ENCODE results near the gene ZNF197.

Gene ZNF197

GRCh38 chr3:44649709-44650108 lies 24.9 kb downstream of the ZNF197 start:
- H2BK120ac ChIP-seq (ENCODE audit: low read depth, low read length), result no peak overlapping the region
- 100% methylated on average over 1 of the region's 1 CpG for WGBS (ENCODE audit: extremely low coverage, insufficient coverage, low lambda C conversion rate)
- peaks cover 11% of the 10 kb centered on the region for H3K79me1 ChIP-seq (ENCODE audit: low read length)
- H4K5ac ChIP-seq (ENCODE audit: low read length), result no peak overlapping the region
- no peak overlapping the region for H2BK5ac ChIP-seq (ENCODE audit: low read length)
- H3K56ac ChIP-seq (ENCODE audit: low read length), result no peak overlapping the region
- H2BK15ac ChIP-seq (replicated peaks; ENCODE audit: low read depth), result no peak overlapping the region
- H3K9ac ChIP-seq (ENCODE audit: low read length), result no peak overlapping the region
- no peak overlapping the region for H3K4me3 ChIP-seq (ENCODE audit: low read length)
- no peak overlapping the region for H3K4ac ChIP-seq (ENCODE audit: low read depth, low read length)
- no peak for DNase-seq
- H3K23ac ChIP-seq (ENCODE audit: low read length), result no peak overlapping the region
- H3K79me2 ChIP-seq (ENCODE audit: control insufficient read depth, insufficient read depth, low read length), result peaks cover 9% of the 10 kb centered on the region
- H4K8ac ChIP-seq (ENCODE audit: low read depth, low read length), result no peak overlapping the region
- H3K27me3 ChIP-seq (ENCODE audit: insufficient read depth, low read length, poor library complexity), result no peaks in the 10 kb centered on the region
- no peak overlapping the region for H3K18ac ChIP-seq (ENCODE audit: low read length)
- H3K4me1 ChIP-seq (ENCODE audit: control insufficient read depth, low read depth, low read length), result no peaks in the 10 kb centered on the region
- no peak overlapping the region for H2AK5ac ChIP-seq (ENCODE audit: low read length)
- no peak overlapping the region for H3K4me2 ChIP-seq (ENCODE audit: low read length)
- H3K27ac ChIP-seq (ENCODE audit: low read depth, low read length), result no peak overlapping the region
- H3K36me3 ChIP-seq (ENCODE audit: control insufficient read depth, insufficient read depth, low read length), result peaks cover 11% of the 10 kb centered on the region

GRCh38 chr3:44654039-44654438 lies 29.2 kb downstream of the ZNF197 start:
- WGBS (ENCODE audit: extremely low coverage, insufficient coverage, low lambda C conversion rate), result no CpG with 5 or more reads among the region's 5 CpGs
- no peak overlapping the region for H3K27ac ChIP-seq (ENCODE audit: low read depth, low read length)
- peak; percentile 37 for DNase-seq

DNA sequence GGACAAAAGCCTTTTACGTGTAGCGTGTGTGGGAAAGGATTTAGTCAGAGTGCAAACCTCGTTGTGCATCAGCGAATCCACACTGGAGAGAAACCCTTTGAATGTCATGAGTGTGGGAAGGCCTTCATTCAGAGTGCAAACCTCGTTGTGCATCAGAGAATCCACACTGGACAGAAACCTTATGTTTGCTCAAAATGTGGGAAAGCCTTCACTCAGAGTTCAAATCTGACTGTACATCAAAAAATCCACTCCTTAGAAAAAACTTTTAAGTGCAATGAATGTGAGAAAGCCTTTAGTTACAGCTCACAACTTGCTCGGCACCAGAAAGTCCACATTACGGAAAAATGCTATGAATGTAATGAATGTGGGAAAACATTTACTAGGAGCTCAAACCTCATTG lies 34.2 kb downstream of the ZNF197 start:
- H2AK5ac ChIP-seq (ENCODE audit: low read length), result no peak overlapping the region
- no peak overlapping the region for H3K4ac ChIP-seq (ENCODE audit: low read depth, low read length)
- H3K9ac ChIP-seq (ENCODE audit: low read length), result no peak overlapping the region
- no peaks in the 10 kb centered on the region for H3K4me1 ChIP-seq (ENCODE audit: control insufficient read depth, low read depth, low read length)
- H3K27ac ChIP-seq (ENCODE audit: low read depth, low read length), result no peak overlapping the region
- no peak overlapping the region for H4K5ac ChIP-seq (ENCODE audit: low read length)
- no peak overlapping the region for H3K23ac ChIP-seq (ENCODE audit: low read length)
- H3K56ac ChIP-seq (ENCODE audit: low read length), result no peak overlapping the region
- H3K4me3 ChIP-seq (ENCODE audit: low read length), result no peak overlapping the region
- no peaks in the 10 kb centered on the region for H3K27me3 ChIP-seq (ENCODE audit: insufficient read depth, low read length, poor library complexity)
- no peak overlapping the region for H2BK15ac ChIP-seq (replicated peaks; ENCODE audit: low read depth)
- WGBS (ENCODE audit: extremely low coverage, insufficient coverage, low lambda C conversion rate), result no CpG with 5 or more reads among the region's 7 CpGs
- H3K18ac ChIP-seq (ENCODE audit: low read length), result no peak overlapping the region
- H4K8ac ChIP-seq (ENCODE audit: low read depth, low read length), result no peak overlapping the region
- DNase-seq, result no peak
- H3K79me1 ChIP-seq (ENCODE audit: low read length), result peaks cover 3% of the 10 kb centered on the region
- H3K4me2 ChIP-seq (ENCODE audit: low read length), result no peak overlapping the region
- peaks cover 22% of the 10 kb centered on the region for H3K36me3 ChIP-seq (ENCODE audit: control insufficient read depth, insufficient read depth, low read length)
- no peaks in the 10 kb centered on the region for H3K79me2 ChIP-seq (ENCODE audit: control insufficient read depth, insufficient read depth, low read length)
- H2BK120ac ChIP-seq (ENCODE audit: low read depth, low read length), result no peak overlapping the region
- no peak overlapping the region for H2BK5ac ChIP-seq (ENCODE audit: low read length)

More at GRCh38 chr3:44654039-44654438, 29.2 kb downstream of the ZNF197 start:
- Histone ChIP-seq H2BK120ac (ENCODE audit: low read depth, low read length) (no peak overlapping the region), H3K79me2 (ENCODE audit: control insufficient read depth, insufficient read depth, low read length) (peaks cover 4% of the 10 kb centered on the region), H3K4me2 (ENCODE audit: low read length) (no peak overlapping the region), H3K36me3 (ENCODE audit: control insufficient read depth, insufficient read depth, low read length) (peaks cover 24% of the 10 kb centered on the region), H2AK5ac (ENCODE audit: low read length) (no peak overlapping the region), H3K27me3 (ENCODE audit: insufficient read depth, low read length, poor library complexity) (no peaks in the 10 kb centered on the region), H3K56ac (ENCODE audit: low read length) (no peak overlapping the region), H3K9ac (ENCODE audit: low read length) (no peak overlapping the region), H2BK15ac (replicated peaks; ENCODE audit: low read depth) (no peak overlapping the region), H3K4me3 (ENCODE audit: low read length) (no peak overlapping the region), H3K18ac (ENCODE audit: low read length) (no peak overlapping the region), H2BK5ac (ENCODE audit: low read length) (no peak overlapping the region), H3K23ac (ENCODE audit: low read length) (no peak overlapping the region), H4K5ac (ENCODE audit: low read length) (no peak overlapping the region), H3K79me1 (ENCODE audit: low read length) (peaks cover 8% of the 10 kb centered on the region), H3K4me1 (ENCODE audit: control insufficient read depth, low read depth, low read length) (no peaks in the 10 kb centered on the region), H3K4ac (ENCODE audit: low read depth, low read length) (no peak overlapping the region), H4K8ac (ENCODE audit: low read depth, low read length) (no peak overlapping the region)

DNA sequence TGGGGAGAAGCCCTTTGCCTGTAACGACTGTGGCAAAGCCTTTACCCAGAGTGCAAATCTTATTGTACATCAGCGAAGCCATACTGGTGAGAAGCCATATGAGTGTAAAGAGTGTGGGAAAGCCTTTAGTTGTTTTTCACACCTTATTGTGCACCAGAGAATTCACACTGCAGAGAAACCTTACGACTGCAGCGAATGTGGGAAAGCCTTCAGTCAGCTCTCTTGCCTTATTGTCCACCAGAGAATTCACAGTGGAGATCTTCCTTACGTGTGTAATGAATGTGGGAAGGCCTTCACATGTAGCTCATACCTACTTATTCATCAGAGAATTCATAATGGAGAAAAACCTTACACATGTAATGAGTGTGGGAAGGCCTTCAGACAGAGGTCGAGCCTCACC lies 34.6 kb downstream of the ZNF197 start:
- Histone ChIP-seq H2BK120ac (ENCODE audit: low read depth, low read length) (no peak overlapping the region), H4K8ac (ENCODE audit: low read depth, low read length) (no peak overlapping the region), H3K4ac (ENCODE audit: low read depth, low read length) (no peak overlapping the region), H3K27ac (ENCODE audit: low read depth, low read length) (no peak overlapping the region), H2AK5ac (ENCODE audit: low read length) (no peak overlapping the region), H3K27me3 (ENCODE audit: insufficient read depth, low read length, poor library complexity) (no peaks in the 10 kb centered on the region), H3K79me2 (ENCODE audit: control insufficient read depth, insufficient read depth, low read length) (no peaks in the 10 kb centered on the region), H3K4me3 (ENCODE audit: low read length) (no peak overlapping the region), H4K5ac (ENCODE audit: low read length) (no peak overlapping the region), H3K4me1 (ENCODE audit: control insufficient read depth, low read depth, low read length) (no peaks in the 10 kb centered on the region), H2BK15ac (replicated peaks; ENCODE audit: low read depth) (no peak overlapping the region), H3K9ac (ENCODE audit: low read length) (no peak overlapping the region), H3K18ac (ENCODE audit: low read length) (no peak overlapping the region), H3K4me2 (ENCODE audit: low read length) (no peak overlapping the region), H3K36me3 (ENCODE audit: control insufficient read depth, insufficient read depth, low read length) (peaks cover 19% of the 10 kb centered on the region), H3K79me1 (ENCODE audit: low read length) (peaks cover 1% of the 10 kb centered on the region), H3K23ac (ENCODE audit: low read length) (no peak overlapping the region), H2BK5ac (ENCODE audit: low read length) (no peak overlapping the region), H3K56ac (ENCODE audit: low read length) (no peak overlapping the region)
- DNase-seq, result no peak
- no CpG with 5 or more reads among the region's 6 CpGs for WGBS (ENCODE audit: extremely low coverage, insufficient coverage, low lambda C conversion rate)

- Histone ChIP-seq H3K4ac (ENCODE audit: low read depth, low read length) (no peak overlapping the region), H2BK5ac (ENCODE audit: low read length) (no peak overlapping the region), H3K27ac (ENCODE audit: low read depth, low read length) (no peak overlapping the region), H2BK15ac (replicated peaks; ENCODE audit: low read depth) (no peak overlapping the region), H3K9ac (ENCODE audit: low read length) (no peak overlapping the region), H2AK5ac (ENCODE audit: low read length) (no peak overlapping the region), H3K23ac (ENCODE audit: low read length) (no peak overlapping the region), H3K4me1 (ENCODE audit: control insufficient read depth, low read depth, low read length) (no peaks in the 10 kb centered on the region), H4K8ac (ENCODE audit: low read depth, low read length) (no peak overlapping the region), H3K79me1 (ENCODE audit: low read length) (peaks cover 1% of the 10 kb centered on the region), H3K79me2 (ENCODE audit: control insufficient read depth, insufficient read depth, low read length) (no peaks in the 10 kb centered on the region), H3K4me3 (ENCODE audit: low read length) (no peak overlapping the region), H4K5ac (ENCODE audit: low read length) (no peak overlapping the region), H3K56ac (ENCODE audit: low read length) (no peak overlapping the region), H2BK120ac (ENCODE audit: low read depth, low read length) (no peak overlapping the region), H3K36me3 (ENCODE audit: control insufficient read depth, insufficient read depth, low read length) (peaks cover 19% of the 10 kb centered on the region), H3K18ac (ENCODE audit: low read length) (no peak overlapping the region), H3K27me3 (ENCODE audit: insufficient read depth, low read length, poor library complexity) (no peaks in the 10 kb centered on the region), H3K4me2 (ENCODE audit: low read length) (no peak overlapping the region)
- WGBS (ENCODE audit: extremely low coverage, insufficient coverage, low lambda C conversion rate), result no CpG with 5 or more reads among the region's 2 CpGs
- DNase-seq, result peak; percentile 19
These were observed 36.4 kb downstream of the ZNF197 start for GRCh38 chr3:44661189-44661588.

GRCh38 chr3:44665173-44665572 lies 40.3 kb downstream of the ZNF197 start:
- Histone ChIP-seq H2BK15ac (replicated peaks; ENCODE audit: low read depth) (no peak overlapping the region), H3K27ac (ENCODE audit: low read depth, low read length) (no peak overlapping the region), H3K9ac (ENCODE audit: low read length) (no peak overlapping the region), H2BK120ac (ENCODE audit: low read depth, low read length) (no peak overlapping the region), H3K79me1 (ENCODE audit: low read length) (no peaks in the 10 kb centered on the region), H4K8ac (ENCODE audit: low read depth, low read length) (no peak overlapping the region), H2AK5ac (ENCODE audit: low read length) (no peak overlapping the region), H3K27me3 (ENCODE audit: insufficient read depth, low read length, poor library complexity) (no peaks in the 10 kb centered on the region), H3K18ac (ENCODE audit: low read length) (no peak overlapping the region), H4K5ac (ENCODE audit: low read length) (no peak overlapping the region), H3K36me3 (ENCODE audit: control insufficient read depth, insufficient read depth, low read length) (no peaks in the 10 kb centered on the region), H3K56ac (ENCODE audit: low read length) (no peak overlapping the region), H3K4ac (ENCODE audit: low read depth, low read length) (no peak overlapping the region), H3K23ac (ENCODE audit: low read length) (no peak overlapping the region), H3K4me3 (ENCODE audit: low read length) (no peak overlapping the region), H2BK5ac (ENCODE audit: low read length) (no peak overlapping the region), H3K79me2 (ENCODE audit: control insufficient read depth, insufficient read depth, low read length) (no peaks in the 10 kb centered on the region), H3K4me2 (ENCODE audit: low read length) (no peak overlapping the region), H3K4me1 (ENCODE audit: control insufficient read depth, low read depth, low read length) (no peaks in the 10 kb centered on the region)
- WGBS (ENCODE audit: extremely low coverage, insufficient coverage, low lambda C conversion rate), result no CpG with 5 or more reads among the region's 3 CpGs
- DNase-seq, result no peak
